ENCODE results near the gene CCL19.

Gene CCL19

GRCh38 chr9:34694811-34695210 is 3.7 kb upstream of the CCL19 start:
- no peak for DNase-seq (ENCODE audit: low spot score)

- no peak for DNase-seq (ENCODE audit: low spot score)
Measured at GRCh38 chr9:34693560-34693959, 2.5 kb upstream of the CCL19 start.

- no peak for DNase-seq (ENCODE audit: low spot score)
Measured at GRCh38 chr9:34691936-34692315, 850 bp upstream of the CCL19 start.

GRCh38 chr9:34689512-34689911 is 1.6 kb downstream of the CCL19 start:
- no peak for DNase-seq (ENCODE audit: low spot score)

- no peak for DNase-seq (ENCODE audit: low spot score)
Measured at GRCh38 chr9:34689116-34689470, 2.0 kb downstream of the CCL19 start.

GRCh38 chr9:34688329-34689115 is 2.6 kb downstream of the CCL19 start:
- DNase-seq (ENCODE audit: low spot score) = no peak

GRCh38 chr9:34687276-34688030 is 3.6 kb downstream of the CCL19 start:
- no peak for DNase-seq (ENCODE audit: low spot score)

GRCh38 chr9:34686732-34687131 is 4.3 kb downstream of the CCL19 start:
- no peak for DNase-seq (ENCODE audit: low spot score)

GRCh38 chr9:34686231-34686630 is 4.8 kb downstream of the CCL19 start:
- DNase-seq (ENCODE audit: low spot score) = no peak

GRCh38 chr9:34685591-34685990 is 5.5 kb downstream of the CCL19 start:
- DNase-seq (ENCODE audit: low spot score) = no peak

- no peak for DNase-seq (ENCODE audit: low spot score)
Measured at GRCh38 chr9:34684816-34685215, 6.3 kb downstream of the CCL19 start.

- no peak for DNase-seq (ENCODE audit: low spot score)
Measured at GRCh38 chr9:34684145-34684544, 6.9 kb downstream of the CCL19 start.

- no peak for DNase-seq (ENCODE audit: low spot score)
Measured at GRCh38 chr9:34675869-34676268, 15.2 kb downstream of the CCL19 start.

- DNase-seq (ENCODE audit: low spot score) = peak; percentile 61
Measured at GRCh38 chr9:34675048-34675714, 15.9 kb downstream of the CCL19 start.

- no peak for DNase-seq (ENCODE audit: low spot score)
Measured at GRCh38 chr9:34674440-34674839, 16.6 kb downstream of the CCL19 start.

- DNase-seq (ENCODE audit: low spot score) = no peak
Measured at GRCh38 chr9:34671307-34671706, 19.8 kb downstream of the CCL19 start.

- DNase-seq (ENCODE audit: low spot score) = no peak
Measured at GRCh38 chr9:34669809-34670562, 21.1 kb downstream of the CCL19 start.

GRCh38 chr9:34665381-34666250 is 25.5 kb downstream of the CCL19 start:
- DNase-seq (ENCODE audit: low spot score) = peak; percentile 75

- DNase-seq (ENCODE audit: low spot score) = no peak
Measured at GRCh38 chr9:34665067-34665380, 26.1 kb downstream of the CCL19 start.

- peak; percentile 62 for DNase-seq (ENCODE audit: low spot score)
Measured at GRCh38 chr9:34664281-34665066, 26.6 kb downstream of the CCL19 start.

- no peak for DNase-seq (ENCODE audit: low spot score)
Measured at GRCh38 chr9:34663303-34663605, 27.8 kb downstream of the CCL19 start.

Measured in HuH-7.5 (cell line).